Endodermal cell (in vitro differentiated cells): ENCODE data around the gene NACAD. TPM values are rescaled to one million over a fixed set of nuclear protein-coding genes. Genes with fewer than 3 reads are reported as not detected.

ENCODE experiments used
- DNase-seq: peaks from one replicate; pipeline ENCODE4 v3.0.0-alpha.2; 2017
- H3K27ac ChIP-seq: 2 replicates; pipeline ENCODE4 v1.5.1; 2013; ENCODE audit warnings: mild to moderate bottlenecking, low read depth, low read length, moderate library complexity
- H3K27me3 ChIP-seq: 2 replicates; pipeline ENCODE4 v1.6.1; 2013; ENCODE audit warnings: mild to moderate bottlenecking, low read length, moderate library complexity; ENCODE audit not compliant: insufficient read depth, control insufficient read depth, poor library complexity, severe bottlenecking
- H3K36me3 ChIP-seq: 2 replicates; pipeline ENCODE4 v1.7.0; 2013; ENCODE audit warnings: mild to moderate bottlenecking, low read length, moderate library complexity; ENCODE audit not compliant: control insufficient read depth, insufficient read depth
- H3K4me1 ChIP-seq: one replicate; pipeline ENCODE4 v1.7.0; 2013; ENCODE audit warnings: low read length; ENCODE audit not compliant: control insufficient read depth, insufficient read depth
- H3K4me3 ChIP-seq: 2 replicates; pipeline ENCODE4 v1.5.1; 2013; ENCODE audit warnings: mild to moderate bottlenecking, low read length, moderate library complexity
- H3K9ac ChIP-seq: 2 replicates; pipeline ENCODE4 v1.6.1; 2013; ENCODE audit warnings: mild to moderate bottlenecking, low read length, moderate library complexity; ENCODE audit not compliant: poor library complexity, severe bottlenecking; ENCODE audit errors: extremely low read depth
- H3K9me3 ChIP-seq: 2 replicates; pipeline ENCODE4 v1.6.1; 2013; ENCODE audit warnings: mild to moderate bottlenecking, low read length, moderate library complexity; ENCODE audit not compliant: control insufficient read depth
- H3K27ac Mint-ChIP-seq: 2 replicates; pipeline ENCODE4 v1.8.0; 2020; ENCODE audit warnings: mixed read lengths
- H3K27me3 Mint-ChIP-seq: 2 replicates; pipeline ENCODE4 v1.8.0; 2021; ENCODE audit warnings: mild to moderate bottlenecking, mixed read lengths; ENCODE audit not compliant: insufficient read depth
- H3K36me3 Mint-ChIP-seq: 2 replicates; pipeline ENCODE4 v1.8.0; 2020; ENCODE audit warnings: low read depth, mixed read lengths
- H3K4me1 Mint-ChIP-seq: 2 replicates; pipeline ENCODE4 v1.8.0; 2020; ENCODE audit warnings: mixed read lengths
- H3K4me3 Mint-ChIP-seq: 2 replicates; pipeline ENCODE4 v1.8.0; 2020; ENCODE audit warnings: mild to moderate bottlenecking, moderate library complexity, mixed read lengths
- H3K9me3 Mint-ChIP-seq: 2 replicates; pipeline ENCODE4 v1.8.0; 2020; ENCODE audit warnings: mild to moderate bottlenecking, mixed read lengths
- CTCF ChIP-seq: fragments of 200-600 bp; sonication (generic); conservative IDR thresholded peaks from 2 replicates; pipeline ENCODE4 v1.5.0; 2021; ENCODE audit warnings: antibody characterized with exemption, mild to moderate bottlenecking
- WGBS, 2 experiments: methylation state at CpG; one replicate each; pipeline versions ENCODE4 v1.1.5 to v1.1.7; 2013; ENCODE audit warnings: missing lambda C conversion rate in 2 of 2, mixed read lengths in 1 of 2; ENCODE audit not compliant: insufficient coverage in 1 of 2, insufficient read length in 1 of 2; 5-methylcytosine and 5-hydroxymethylcytosine counted together
- total RNA-seq, 2 donors: library from RNA; stranded (reverse); fragmentation: NEBNext Ultra II Directional in 1 of 2; extraction: Animal tissue kit (Norgen Biotek cat#: 25700) in 1 of 2; gene quantifications; 2 replicates in 1 of 2; 3 replicates in 1 of 2; pipeline ENCODE4 v1.2.1, GENCODE V29; 2021

The NACAD gene
- total RNA-seq, 2 donors from 2014 or later, result 5.8 to 6.7 TPM

GRCh38 chr7:45112648-45113047, 23.9 kb upstream of the NACAD start:
- Mint-ChIP-seq H3K4me1 (peaks cover 6% of the 10 kb centered on the region), H3K36me3 (peaks cover 16% of the 10 kb centered on the region), H3K4me3 (peak overlapping the region; percentile 98), H3K27me3 (peaks cover 37% of the 10 kb centered on the region), H3K9me3 (no peaks in the 10 kb centered on the region), H3K27ac (peak overlapping the region; percentile 99)
- H3K27ac ChIP-seq, result no peak overlapping the region
- no peak for DNase-seq
- peak overlapping the region; percentile 90 for H3K4me3 ChIP-seq
- no peak overlapping the region for H3K9ac ChIP-seq
- H3K4me1 ChIP-seq, result no peaks in the 10 kb centered on the region
- TF ChIP-seq CTCF, result no peak
- H3K27me3 ChIP-seq, result peaks cover 32% of the 10 kb centered on the region
- 95% methylated on average over 1 of the region's 1 CpG; no CpG with 5 or more reads in 1 of the 2 experiments for WGBS, 2 experiments
- H3K9me3 ChIP-seq, result no peaks in the 10 kb centered on the region
- H3K36me3 ChIP-seq, result peaks cover 18% of the 10 kb centered on the region

GRCh38 chr7:45111298-45112223, 22.8 kb upstream of the NACAD start, which contains the start of gene TBRG4:
TSS of gene TBRG4 (minus strand) at chr7:45111697. CDS start at chr7:45109237, 2,460 bp downstream.
- TF ChIP-seq CTCF, result peak; percentile 54
- Histone ChIP-seq H3K9me3 (no peaks in the 10 kb centered on the region), H3K4me3 (peak within 1 kb of the TSS; percentile 90), H3K27ac (peak within 1 kb of the TSS; percentile 98), H3K27me3 (peaks cover 26% of the 10 kb centered on the region), H3K9ac (peak within 1 kb of the TSS; percentile 84), H3K36me3 (peaks cover 29% of the 10 kb centered on the region), H3K4me1 (no peaks in the 10 kb centered on the region)
- Mint-ChIP-seq H3K27ac (peak within 1 kb of the TSS; percentile 99), H3K4me3 (peak within 1 kb of the TSS; percentile 98), H3K27me3 (peaks cover 28% of the 10 kb centered on the region), H3K9me3 (no peaks in the 10 kb centered on the region), H3K36me3 (peaks cover 24% of the 10 kb centered on the region), H3K4me1 (peaks cover 6% of the 10 kb centered on the region)
- 0 to 1% methylated on average over 20 to 64 of the region's 64 CpGs for WGBS, 2 experiments
- peak; percentile 97 for DNase-seq

- TF ChIP-seq CTCF, result no peak
- 96 to 100% methylated on average over 5 to 8 of the region's 8 CpGs for WGBS, 2 experiments
- Mint-ChIP-seq H3K9me3 (no peaks in the 10 kb centered on the region), H3K4me3 (no peak overlapping the region), H3K27me3 (peaks cover 3% of the 10 kb centered on the region), H3K27ac (no peak overlapping the region), H3K4me1 (peaks cover 6% of the 10 kb centered on the region), H3K36me3 (peaks cover 47% of the 10 kb centered on the region)
- no peaks in the 10 kb centered on the region for H3K4me1 ChIP-seq
- peaks cover 6% of the 10 kb centered on the region for H3K27me3 ChIP-seq
- no peak overlapping the region for H3K27ac ChIP-seq
- no peak overlapping the region for H3K9ac ChIP-seq
- DNase-seq, result peak; percentile 23
- H3K4me3 ChIP-seq, result no peak overlapping the region
- H3K9me3 ChIP-seq, result no peaks in the 10 kb centered on the region
- peaks cover 56% of the 10 kb centered on the region for H3K36me3 ChIP-seq
These were observed 20.1 kb upstream of the NACAD start for GRCh38 chr7:45108863-45109262.
